Subcutaneous abdominal adipose tissue (tissue), 5 donors: ENCODE results near the gene MAPK7.

Experiments used
- H3K27ac ChIP-seq: one replicate; pipeline ENCODE4 v1.7.0; 2013; ENCODE audit warnings: low read depth, mild to moderate bottlenecking, inconsistent platforms, low read length, moderate library complexity
- H3K27me3 ChIP-seq, 5 donors: one replicate each; pipeline ENCODE4 v1.7.0; 2013; ENCODE audit warnings: low read length in 5 of 5, inconsistent platforms in 1 of 5; ENCODE audit not compliant: control insufficient read depth in 5 of 5, insufficient read depth in 4 of 5
- H3K36me3 ChIP-seq, 5 donors: one replicate each; pipeline ENCODE4 v1.7.0; 2013; ENCODE audit warnings: low read length in 5 of 5; ENCODE audit not compliant: control insufficient read depth in 5 of 5, insufficient read depth in 5 of 5
- H3K4me1 ChIP-seq, 5 donors: one replicate each; pipeline ENCODE4 v1.7.0; 2013; ENCODE audit warnings: low read length in 5 of 5, mild to moderate bottlenecking in 3 of 5, moderate library complexity in 1 of 5; ENCODE audit not compliant: control insufficient read depth in 5 of 5, insufficient read depth in 5 of 5
- H3K4me3 ChIP-seq, 5 donors: one replicate each; pipeline ENCODE4 v1.7.0; 2013; ENCODE audit warnings: low read length in 5 of 5, low read depth in 1 of 5
- H3K9ac ChIP-seq, 5 donors: one replicate each; pipeline ENCODE4 v1.7.0; 2013; ENCODE audit warnings: low read length in 5 of 5, mild to moderate bottlenecking in 4 of 5, moderate library complexity in 3 of 5
- H3K9me3 ChIP-seq, 5 donors: one replicate each; pipeline ENCODE4 v1.7.0; 2013; ENCODE audit warnings: low read length in 5 of 5; ENCODE audit not compliant: control insufficient read depth in 5 of 5
- donor health status: healthy.
- donor health status: healthy.
- donor health status: healthy.
- donor health status: healthy.
- donor health status: healthy.

The MAPK7 gene

DNA sequence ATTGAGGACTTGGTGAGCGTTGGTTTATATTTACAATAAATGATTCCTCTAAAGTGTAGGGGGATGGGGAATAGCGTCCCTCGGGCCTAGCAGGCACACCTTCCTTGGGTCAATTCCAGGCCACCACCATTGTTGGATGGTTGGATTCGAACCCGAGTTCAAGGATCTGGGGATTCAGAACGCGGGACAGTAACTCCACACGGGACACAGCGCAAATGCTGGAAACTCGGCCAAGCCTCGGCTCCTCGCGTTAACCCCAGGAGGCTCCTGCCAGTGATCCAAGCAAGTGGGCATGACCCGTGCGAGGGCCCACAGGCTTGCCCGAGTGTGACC lies 16.4 kb upstream of the MAPK7 start:
- Histone ChIP-seq H3K9ac (peak overlapping the region in 3 of 5 donors; percentile 22 to 60 (median 56)), H3K4me1 (peaks cover 2 to 19% (median 15%) of the 10 kb centered on the region in 5 donors), H3K9me3 (no peaks in the 10 kb centered on the region), H3K27me3 (no peaks in the 10 kb centered on the region), H3K36me3 (peaks cover 0 to 4% (median 0%) of the 10 kb centered on the region in 5 donors), H3K4me3 (peak overlapping the region; percentile 62 to 87 (median 82)), H3K27ac (peak overlapping the region; percentile 67)

DNA sequence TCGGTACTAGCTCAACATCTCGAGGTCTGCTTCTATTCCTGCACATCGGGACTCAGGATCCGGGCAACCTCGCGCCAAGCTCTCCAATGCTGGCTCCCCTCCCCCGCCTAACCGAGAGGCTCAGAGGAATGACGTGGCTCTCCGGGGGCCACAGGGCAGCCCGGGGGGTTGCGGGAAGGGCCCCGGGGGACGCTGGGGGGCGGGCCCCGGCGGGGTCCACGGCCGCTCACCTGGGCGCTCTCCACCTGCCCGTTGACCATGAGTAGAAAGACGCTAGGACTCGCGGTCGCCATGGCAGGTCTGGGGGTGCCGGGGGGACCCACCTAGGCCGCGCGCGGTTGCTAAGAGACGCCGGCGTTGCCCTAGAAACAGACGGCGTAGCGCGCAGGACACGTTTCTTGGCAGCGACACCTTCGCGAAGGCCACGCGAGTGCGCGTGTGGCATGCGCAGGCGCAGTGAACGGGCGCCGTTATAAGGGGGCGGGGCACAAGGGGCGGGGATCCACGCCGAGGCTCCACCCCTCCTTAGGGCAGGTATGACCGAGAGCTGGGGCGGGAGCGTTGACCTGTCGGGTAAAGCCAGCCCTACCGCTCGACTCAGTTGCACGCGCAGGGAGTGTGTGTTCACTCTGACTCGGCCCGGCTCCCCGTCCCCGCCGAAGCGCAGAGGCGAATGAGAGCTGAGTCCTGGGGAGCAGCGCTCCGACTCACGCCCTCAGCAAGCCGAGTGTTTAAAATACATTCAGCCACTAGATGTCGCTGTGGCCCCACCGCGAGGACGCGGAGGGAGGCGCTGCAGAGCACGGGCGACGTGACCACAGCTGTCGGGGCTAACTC lies 15.8 kb upstream of the MAPK7 start, which contains the start of gene B9D1:
TSS of gene B9D1 (minus strand) at position 447 of the 837 bp plus-strand sequence. CDS start at position 293, 154 bp downstream.
- H3K36me3 ChIP-seq, result peaks cover 0 to 3% (median 0%) of the 10 kb centered on the region in 5 donors
- H3K27me3 ChIP-seq, result no peaks in the 10 kb centered on the region
- H3K4me1 ChIP-seq, result peaks cover 2 to 19% (median 15%) of the 10 kb centered on the region in 5 donors
- peak within 1 kb of the TSS in 3 of 5 donors; percentile 56 to 77 (median 60) for H3K9ac ChIP-seq
- peak within 1 kb of the TSS; percentile 67 for H3K27ac ChIP-seq
- peak within 1 kb of the TSS; percentile 62 to 87 (median 82) for H3K4me3 ChIP-seq
- no peaks in the 10 kb centered on the region for H3K9me3 ChIP-seq

DNA sequence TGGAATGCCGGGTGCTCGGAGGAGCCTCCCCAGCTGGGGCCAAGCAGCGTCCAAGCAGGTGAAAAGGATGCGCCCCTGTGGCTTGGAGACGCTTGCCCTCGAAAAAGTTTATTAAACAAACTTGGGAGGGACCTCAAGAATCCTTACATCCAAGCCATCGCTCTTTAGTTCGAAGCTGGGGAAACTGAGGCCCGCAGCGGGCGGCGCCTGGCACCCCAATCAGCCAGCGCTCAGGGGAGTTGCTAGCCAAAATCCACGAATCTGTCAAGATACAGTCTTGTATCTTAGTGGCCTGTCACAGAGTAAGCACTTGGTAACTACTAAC lies 15.2 kb upstream of the MAPK7 start:
- peak overlapping the region in 4 of 5 donors; percentile 79 to 87 (median 82) for H3K4me3 ChIP-seq
- H3K27me3 ChIP-seq, result no peaks in the 10 kb centered on the region
- H3K36me3 ChIP-seq, result no peaks in the 10 kb centered on the region
- no peaks in the 10 kb centered on the region for H3K9me3 ChIP-seq
- peaks cover 2 to 19% (median 15%) of the 10 kb centered on the region in 5 donors for H3K4me1 ChIP-seq
- H3K27ac ChIP-seq, result no peak overlapping the region
- H3K9ac ChIP-seq, result peak overlapping the region in 1 of 5 donors; percentile 53

GRCh38 chr17:19363460-19364035 lies 14.8 kb upstream of the MAPK7 start:
- no peak overlapping the region for H3K27ac ChIP-seq
- H3K9ac ChIP-seq, result no peak overlapping the region
- H3K27me3 ChIP-seq, result no peaks in the 10 kb centered on the region

DNA sequence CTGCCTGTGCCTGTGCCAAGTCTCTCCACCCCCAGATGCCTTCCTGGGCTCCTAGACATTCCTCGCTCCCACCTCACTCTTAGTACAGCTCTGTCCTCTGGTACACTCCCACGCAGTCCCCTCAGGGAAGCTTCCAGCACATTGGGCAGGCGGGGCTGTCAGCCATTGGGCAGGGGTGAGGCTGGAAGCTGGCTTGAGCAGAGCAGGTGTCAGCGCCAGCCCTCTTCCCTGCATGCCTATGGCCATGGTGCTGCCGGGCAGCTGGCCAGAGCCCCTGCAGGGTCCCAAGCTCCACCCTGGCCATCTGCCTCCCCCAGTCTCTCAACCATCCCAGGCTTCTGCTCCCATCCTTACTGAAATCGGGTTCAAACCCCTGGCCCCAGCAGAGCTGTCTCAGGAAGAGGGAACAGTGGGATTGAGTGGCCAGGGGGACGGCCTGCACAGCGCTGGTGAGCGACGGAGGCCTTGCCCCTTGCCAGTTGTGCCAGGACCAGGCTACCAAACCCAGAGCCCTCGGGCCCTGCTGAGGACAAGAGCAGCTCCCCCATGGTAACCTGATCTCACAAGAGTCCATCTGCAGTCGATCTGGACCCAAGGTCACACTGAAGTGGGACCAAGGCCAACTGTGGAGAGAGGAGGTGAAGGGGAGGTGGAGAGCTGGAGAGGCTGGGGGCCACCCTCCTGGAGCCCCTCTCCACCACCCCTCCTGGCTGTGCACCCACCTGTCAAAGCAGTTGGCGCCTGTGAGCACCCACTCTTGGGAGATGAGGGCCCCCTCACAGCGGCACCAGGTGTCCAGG lies 13.4 kb upstream of the MAPK7 start:
- Histone ChIP-seq H3K27me3 (no peaks in the 10 kb centered on the region), H3K9ac (no peak overlapping the region), H3K9me3 (no peaks in the 10 kb centered on the region), H3K27ac (no peak overlapping the region), H3K4me1 (peaks cover 2 to 19% (median 16%) of the 10 kb centered on the region in 5 donors), H3K36me3 (no peaks in the 10 kb centered on the region), H3K4me3 (no peak overlapping the region)

More at GRCh38 chr17:19363460-19364035, 14.8 kb upstream of the MAPK7 start:
- Histone ChIP-seq H3K36me3 (no peaks in the 10 kb centered on the region), H3K4me1 (peaks cover 2 to 19% (median 15%) of the 10 kb centered on the region in 5 donors), H3K9me3 (no peaks in the 10 kb centered on the region), H3K4me3 (no peak overlapping the region)

DNA sequence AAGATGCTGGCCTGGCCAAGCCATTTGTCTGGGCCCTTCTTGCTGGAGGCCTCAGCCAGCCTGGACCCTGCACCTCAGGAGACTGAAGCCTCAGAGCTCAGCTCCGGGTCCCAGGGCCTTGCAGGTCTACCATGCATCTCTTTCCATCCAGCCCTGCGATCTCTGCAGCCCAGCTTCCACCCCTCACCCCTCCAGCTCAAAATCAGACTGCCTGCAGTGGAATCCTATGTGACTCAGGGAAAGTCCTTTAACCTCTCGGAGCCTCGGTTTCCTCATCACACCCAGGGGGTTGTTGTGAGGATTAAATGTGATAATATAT lies 12.8 kb upstream of the MAPK7 start:
- Histone ChIP-seq H3K36me3 (no peaks in the 10 kb centered on the region), H3K4me1 (peaks cover 6 to 24% (median 22%) of the 10 kb centered on the region in 5 donors), H3K9me3 (no peaks in the 10 kb centered on the region), H3K9ac (no peak overlapping the region), H3K4me3 (no peak overlapping the region), H3K27ac (no peak overlapping the region), H3K27me3 (no peaks in the 10 kb centered on the region)

DNA sequence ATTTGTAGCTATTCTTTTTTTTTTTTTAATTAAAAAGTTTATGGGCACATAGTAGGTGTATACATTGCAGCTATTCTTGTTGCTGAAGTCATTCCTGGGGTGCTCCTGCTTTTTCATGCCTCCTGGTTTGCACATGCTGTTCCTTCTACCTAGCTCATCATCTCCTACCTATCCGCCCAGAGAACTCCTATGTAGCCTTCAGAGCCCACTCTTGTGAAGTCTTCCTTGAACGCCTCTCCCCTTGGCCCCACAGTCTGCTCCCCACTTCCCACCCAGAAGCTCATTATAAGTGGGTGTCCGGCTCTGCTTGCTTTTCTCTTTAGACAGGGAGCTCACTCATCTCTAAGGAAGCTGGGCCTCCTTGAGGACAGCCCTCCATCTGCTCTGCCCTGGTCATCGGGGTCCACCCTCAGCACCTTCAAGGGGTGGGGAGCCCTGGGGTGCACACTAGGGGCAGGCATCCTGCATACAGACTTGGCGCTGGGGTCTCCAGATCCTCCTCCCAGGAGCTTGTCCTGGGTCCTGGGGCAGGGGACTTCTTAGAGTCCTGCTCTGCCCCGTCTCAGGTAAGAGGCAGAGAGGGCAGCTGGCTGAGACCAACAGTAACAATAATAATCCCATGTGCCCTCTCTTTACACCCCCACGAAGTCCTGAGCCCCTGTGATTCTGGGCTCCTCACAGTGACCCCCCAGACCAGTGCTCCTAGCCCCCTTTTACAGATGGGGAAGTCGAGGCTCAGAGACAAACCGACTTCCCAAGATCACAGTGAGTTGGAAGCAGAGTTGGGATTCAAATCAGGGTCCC lies 12.3 kb upstream of the MAPK7 start:
- Histone ChIP-seq H3K4me1 (peaks cover 11 to 30% (median 28%) of the 10 kb centered on the region in 5 donors), H3K27me3 (no peaks in the 10 kb centered on the region), H3K27ac (no peak overlapping the region), H3K36me3 (no peaks in the 10 kb centered on the region), H3K9me3 (no peaks in the 10 kb centered on the region), H3K4me3 (no peak overlapping the region), H3K9ac (no peak overlapping the region)

DNA sequence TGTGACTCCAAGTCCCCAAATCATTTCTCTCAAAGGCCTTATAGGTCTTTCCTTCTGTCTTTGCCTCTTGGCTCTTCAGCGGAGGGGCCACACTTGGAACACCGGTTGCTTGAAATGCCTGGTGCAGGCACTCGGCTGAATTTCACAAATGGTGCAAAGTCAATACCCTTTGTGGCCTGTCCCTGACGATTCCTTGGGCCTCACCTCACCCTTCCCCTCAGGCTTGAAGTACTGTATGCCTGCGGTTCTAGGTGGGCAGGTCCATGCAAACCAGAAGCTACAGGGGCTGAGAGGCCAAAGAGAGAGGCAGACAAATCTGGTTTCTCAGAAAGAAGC lies 11.7 kb upstream of the MAPK7 start:
- no peaks in the 10 kb centered on the region for H3K9me3 ChIP-seq
- H3K36me3 ChIP-seq, result no peaks in the 10 kb centered on the region
- H3K27me3 ChIP-seq, result no peaks in the 10 kb centered on the region
- H3K27ac ChIP-seq, result no peak overlapping the region
- peaks cover 12 to 33% (median 29%) of the 10 kb centered on the region in 5 donors for H3K4me1 ChIP-seq
- no peak overlapping the region for H3K4me3 ChIP-seq
- H3K9ac ChIP-seq, result no peak overlapping the region

DNA sequence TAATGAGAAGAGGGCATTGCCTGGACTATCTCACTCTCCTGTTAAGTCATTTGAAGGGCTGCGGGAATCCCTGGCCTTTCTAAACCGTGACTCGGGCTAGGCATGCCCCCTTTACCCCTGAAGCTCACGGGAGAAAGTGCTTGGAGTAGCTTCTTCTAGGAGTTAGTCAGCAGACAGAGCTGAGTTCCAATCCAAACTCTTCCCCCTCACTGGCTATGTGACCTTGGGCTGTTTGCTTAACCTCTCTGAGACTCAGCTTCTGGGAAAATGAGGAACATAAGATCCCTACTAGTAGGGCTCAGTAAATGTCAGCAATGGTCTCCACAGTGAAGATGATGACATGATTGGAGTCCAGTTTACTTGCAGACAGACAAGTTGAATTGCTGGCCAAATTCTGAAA lies 10.1 kb upstream of the MAPK7 start:
- H3K9ac ChIP-seq, result no peak overlapping the region
- H3K27ac ChIP-seq, result no peak overlapping the region
- no peak overlapping the region for H3K4me3 ChIP-seq
- H3K9me3 ChIP-seq, result no peaks in the 10 kb centered on the region
- no peaks in the 10 kb centered on the region for H3K27me3 ChIP-seq
- H3K4me1 ChIP-seq, result peaks cover 10 to 23% (median 19%) of the 10 kb centered on the region in 5 donors
- H3K36me3 ChIP-seq, result no peaks in the 10 kb centered on the region
